D721Med (cell line): ENCODE results near the gene SPATS2L.

Experiments used
- DNase-seq: peaks from one replicate; pipeline ENCODE4 v3.0.0; 2011; ENCODE audit warnings: low spot score; ENCODE audit not compliant: insufficient read length
- FAIRE-seq: peaks from 2 replicates; lab custom pipeline; 2011; peaks lifted over from hg19 to GRCh38; lab: Jason Lieb, UNC
- CTCF ChIP-seq: IDR thresholded peaks from 2 replicates; pipeline ENCODE4 v1.5.1; 2012; ENCODE audit warnings: mild to moderate bottlenecking, control low read depth; ENCODE audit not compliant: insufficient read depth; ENCODE audit errors: missing control alignments

The SPATS2L gene

GRCh38 chr2:200525882-200526651 is 219.6 kb downstream of the SPATS2L start, which contains the start of gene SGO2:
SGO2 (plus strand) TSS chr2:200526207; CDS start chr2:200532976, 6,769 bp downstream.
- no peak for TF ChIP-seq CTCF
- DNase-seq (peak; percentile 83), FAIRE-seq (no peak)

GRCh38 chr2:200528228-200528627 is 221.7 kb downstream of the SPATS2L start:
- no peak for TF ChIP-seq CTCF
- no peak for FAIRE-seq

More at GRCh38 chr2:200528228-200528627, 221.7 kb downstream of the SPATS2L start:
- no peak for DNase-seq
